OCI-LY1 (cell line): ENCODE measurements around the gene WDR26.
"Not testable (repeated sequence)": the region's sequence is repeated elsewhere in the genome, so short reads cannot be mapped to it uniquely, and the experiment has no call there.

Experiments
- H2AFZ ChIP-seq: fragments of 200-600 bp; sonication (generic), shearing (Covaris generic); 2 replicates; pipeline ENCODE4 v1.6.0; 2014; ENCODE audit warnings: antibody characterized with exemption, mild to moderate bottlenecking, low read length
- H3F3A ChIP-seq: fragments of 200-600 bp; sonication (generic), shearing (Covaris generic); 2 replicates; pipeline ENCODE4 v1.6.0; 2014; ENCODE audit warnings: mild to moderate bottlenecking, antibody characterized with exemption, low read length, moderate library complexity; ENCODE audit not compliant: insufficient read depth
- H3K27ac ChIP-seq: fragments of 200-600 bp; sonication (generic); 2 replicates; pipeline ENCODE4 v1.5.1; 2014; ENCODE audit warnings: low read length, mixed run types, mild to moderate bottlenecking, low read depth; ENCODE audit not compliant: poor library complexity, severe bottlenecking
- H3K27me3 ChIP-seq: fragments of 200-600 bp; sonication (generic); 2 replicates; pipeline ENCODE4 v1.6.0; 2014; ENCODE audit warnings: antibody characterized with exemption, mild to moderate bottlenecking, low read length, moderate library complexity; ENCODE audit not compliant: insufficient read depth
- H3K36me3 ChIP-seq: fragments of 200-600 bp; sonication (generic); 2 replicates; pipeline ENCODE4 v1.6.1; 2014; ENCODE audit warnings: mild to moderate bottlenecking, antibody characterized with exemption, low read length, moderate library complexity, mixed read lengths; ENCODE audit not compliant: insufficient read depth
- H3K4me1 ChIP-seq: fragments of 200-600 bp; sonication (generic); 2 replicates; pipeline ENCODE4 v1.5.1; 2014; ENCODE audit warnings: mild to moderate bottlenecking, low read length, moderate library complexity; ENCODE audit not compliant: insufficient read depth, severe bottlenecking
- H3K4me2 ChIP-seq: fragments of 200-600 bp; sonication (generic), shearing (Covaris generic); 2 replicates; pipeline ENCODE4 v1.6.1; 2014; ENCODE audit warnings: low read length
- H3K4me3 ChIP-seq: fragments of 200-600 bp; sonication (generic); 2 replicates; pipeline ENCODE4 v1.5.1; 2014; ENCODE audit warnings: low read length, low read depth, mild to moderate bottlenecking, mixed read lengths; ENCODE audit not compliant: poor library complexity, severe bottlenecking
- H3K79me2 ChIP-seq: fragments of 200-600 bp; shearing (Covaris generic); 2 replicates; pipeline ENCODE4 v1.6.1; 2016; ENCODE audit warnings: mixed run types, low read length, mixed read lengths; ENCODE audit not compliant: insufficient read depth
- H3K9ac ChIP-seq: fragments of 200-600 bp; sonication (generic), shearing (Covaris generic); 2 replicates; pipeline ENCODE4 v1.6.1; 2014; ENCODE audit warnings: mild to moderate bottlenecking, low read length, mixed read lengths
- H3K9me2 ChIP-seq: fragments of 200-600 bp; sonication (generic), shearing (Covaris generic); 2 replicates; pipeline ENCODE4 v1.6.1; 2014; ENCODE audit warnings: low read depth, mild to moderate bottlenecking, low read length, mixed read lengths
- H3K9me3 ChIP-seq: fragments of 200-600 bp; shearing (Covaris generic); 2 replicates; pipeline ENCODE4 v1.6.1; 2014; ENCODE audit warnings: low read length, mixed read lengths
- H4K20me1 ChIP-seq: fragments of 200-600 bp; sonication (generic), shearing (Covaris generic); 2 replicates; pipeline ENCODE4 v1.6.0; 2016; ENCODE audit warnings: mild to moderate bottlenecking, low read length; ENCODE audit not compliant: insufficient read depth
- CTCF ChIP-seq: fragments of 200-600 bp; sonication (generic), shearing (Covaris generic); IDR thresholded peaks from 2 replicates; pipeline ENCODE4 v1.5.1; 2017; ENCODE audit warnings: mild to moderate bottlenecking, antibody characterized with exemption, low read length, moderate library complexity, mixed read lengths
- EZH2 ChIP-seq: fragments of 200-600 bp; sonication (generic), shearing (Covaris generic); IDR thresholded peaks from 2 replicates; pipeline ENCODE4 v1.8.0; 2017; ENCODE audit warnings: borderline replicate concordance, mixed run types, mild to moderate bottlenecking, antibody characterized with exemption, low read length, moderate library complexity, mixed read lengths

WDR26 gene

GRCh38 chr1:224431726-224432125 lies 2.9 kb downstream of the WDR26 start:
- peak overlapping the region; percentile 37 for H3K27ac ChIP-seq
- H4K20me1 ChIP-seq = no peaks in the 10 kb centered on the region
- no peak overlapping the region for H2AFZ ChIP-seq
- peaks cover 45% of the 10 kb centered on the region for H3K4me1 ChIP-seq
- H3K9me2 ChIP-seq = no peaks in the 10 kb centered on the region
- H3K4me2 ChIP-seq = peak overlapping the region; percentile 93
- TF ChIP-seq CTCF (no peak), EZH2 (no peak)
- H3K36me3 ChIP-seq = peaks cover 37% of the 10 kb centered on the region
- no peaks in the 10 kb centered on the region for H3F3A ChIP-seq
- no peaks in the 10 kb centered on the region for H3K9me3 ChIP-seq
- peaks cover 59% of the 10 kb centered on the region for H3K79me2 ChIP-seq
- no peaks in the 10 kb centered on the region for H3K27me3 ChIP-seq
- peak overlapping the region; percentile 78 for H3K4me3 ChIP-seq
- H3K9ac ChIP-seq = peak overlapping the region; percentile 80

GRCh38 chr1:224430511-224431113 lies 4.0 kb downstream of the WDR26 start:
- peak overlapping the region; percentile 66 for H3K4me2 ChIP-seq
- peak overlapping the region; percentile 62 for H3K27ac ChIP-seq

GRCh38 chr1:224429616-224430326 lies 4.8 kb downstream of the WDR26 start:
- Histone ChIP-seq H4K20me1 (no peaks in the 10 kb centered on the region), H2AFZ (no peak overlapping the region), H3K4me3 (no peak overlapping the region), H3K27me3 (no peaks in the 10 kb centered on the region), H3K4me1 (peaks cover 29% of the 10 kb centered on the region), H3K27ac (no peak overlapping the region), H3K9ac (no peak overlapping the region), H3F3A (no peaks in the 10 kb centered on the region), H3K9me2 (no peaks in the 10 kb centered on the region), H3K9me3 (no peaks in the 10 kb centered on the region), H3K36me3 (peaks cover 54% of the 10 kb centered on the region), H3K4me2 (no peak overlapping the region), H3K79me2 (peaks cover 51% of the 10 kb centered on the region)
- TF ChIP-seq EZH2 (no peak), CTCF (no peak)

More at GRCh38 chr1:224430511-224431113, 4.0 kb downstream of the WDR26 start:
- no peaks in the 10 kb centered on the region for H3F3A ChIP-seq
- H4K20me1 ChIP-seq = no peaks in the 10 kb centered on the region
- peaks cover 34% of the 10 kb centered on the region for H3K4me1 ChIP-seq
- H3K27me3 ChIP-seq = no peaks in the 10 kb centered on the region
- H3K36me3 ChIP-seq = peaks cover 46% of the 10 kb centered on the region
- no peak overlapping the region for H2AFZ ChIP-seq
- H3K9me2 ChIP-seq = no peaks in the 10 kb centered on the region
- H3K79me2 ChIP-seq = peaks cover 56% of the 10 kb centered on the region
- H3K4me3 ChIP-seq = peak overlapping the region; percentile 33
- no peaks in the 10 kb centered on the region for H3K9me3 ChIP-seq
- no peak for TF ChIP-seq CTCF
- no peak for TF ChIP-seq EZH2
- H3K9ac ChIP-seq = peak overlapping the region; percentile 18

GRCh38 chr1:224428713-224429112 lies 5.9 kb downstream of the WDR26 start:
- not testable (repeated sequence) for H3K4me2 ChIP-seq, H4K20me1 ChIP-seq, H3K9me3 ChIP-seq, H3K9ac ChIP-seq, H3K27ac ChIP-seq, H2AFZ ChIP-seq, H3F3A ChIP-seq, H3K4me3 ChIP-seq, H3K9me2 ChIP-seq, H3K27me3 ChIP-seq
- Histone ChIP-seq H3K4me1 (peaks cover 29% of the 10 kb centered on the region), H3K36me3 (peaks cover 65% of the 10 kb centered on the region), H3K79me2 (peaks cover 50% of the 10 kb centered on the region)
